Esophagus muscularis mucosa (tissue), 4 donors: Measurements from ENCODE around the gene ST3GAL2.

Experiments
- EP300 ChIP-seq: sonication (generic); formaldehyde crosslinking; IDR thresholded peaks from one replicate; pipeline ENCODE4 v1.6.1; 2017; ENCODE audit warnings: antibody characterized with exemption
- POLR2A ChIP-seq: fragments of 450-650 bp; IDR thresholded peaks from one replicate; pipeline ENCODE4 v1.6.1; 2017; ENCODE audit warnings: antibody characterized with exemption, moderate library complexity, mild to moderate bottlenecking, low read depth
- POLR2AphosphoS5 ChIP-seq, 2 donors: sonication (generic); formaldehyde crosslinking; IDR thresholded peaks; one replicate each; pipeline ENCODE4 v1.6.1; 2017; ENCODE audit warnings: antibody characterized with exemption in 2 of 2
- TF ChIP-seq, protein P1 (sequence below), 3 experiments: fragments of 200-600 bp in 2 of 3; fragments of 450-650 bp in 1 of 3; sonication (generic) in 2 of 3; IDR thresholded peaks; one replicate each; pipeline ENCODE4 v1.5.1; 2017 to 2019; ENCODE audit warnings: antibody characterized with exemption in 3 of 3, mild to moderate bottlenecking in 2 of 3, moderate library complexity in 1 of 3

DNA sequence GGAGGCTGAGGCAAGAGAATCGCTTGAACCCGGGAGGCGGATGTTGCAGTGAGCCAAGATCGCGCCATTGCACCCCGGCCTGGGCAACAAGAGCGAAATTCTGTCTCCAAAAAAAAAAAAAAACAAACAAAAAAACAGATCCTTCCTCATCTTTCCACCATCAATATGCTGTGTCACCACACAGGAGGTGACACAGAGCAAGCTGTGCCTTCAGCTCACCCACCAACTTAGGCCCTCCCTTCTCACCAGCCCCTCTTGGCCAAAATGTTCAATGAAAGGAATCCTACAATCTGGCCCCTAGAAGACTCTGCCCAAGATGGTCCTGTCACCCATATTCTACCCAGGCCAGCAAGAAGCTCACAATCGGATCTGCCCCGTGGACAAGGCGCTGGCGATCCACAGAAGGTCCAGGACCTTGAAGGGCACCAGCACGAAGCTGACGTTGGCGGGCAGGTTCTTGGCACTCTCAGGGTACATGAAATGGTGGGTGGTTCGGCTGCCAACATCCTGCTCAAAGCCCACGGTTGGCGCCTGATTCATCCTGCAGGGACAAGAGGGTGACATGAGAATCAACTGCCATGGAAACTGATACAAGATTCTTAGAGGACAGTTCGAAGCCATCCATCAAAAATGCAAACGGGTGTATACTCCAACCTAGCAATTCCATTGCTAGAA, 50.8 kb downstream of the ST3GAL2 start:
- no peak for TF ChIP-seq POLR2A
- TF ChIP-seq, protein P1, sequence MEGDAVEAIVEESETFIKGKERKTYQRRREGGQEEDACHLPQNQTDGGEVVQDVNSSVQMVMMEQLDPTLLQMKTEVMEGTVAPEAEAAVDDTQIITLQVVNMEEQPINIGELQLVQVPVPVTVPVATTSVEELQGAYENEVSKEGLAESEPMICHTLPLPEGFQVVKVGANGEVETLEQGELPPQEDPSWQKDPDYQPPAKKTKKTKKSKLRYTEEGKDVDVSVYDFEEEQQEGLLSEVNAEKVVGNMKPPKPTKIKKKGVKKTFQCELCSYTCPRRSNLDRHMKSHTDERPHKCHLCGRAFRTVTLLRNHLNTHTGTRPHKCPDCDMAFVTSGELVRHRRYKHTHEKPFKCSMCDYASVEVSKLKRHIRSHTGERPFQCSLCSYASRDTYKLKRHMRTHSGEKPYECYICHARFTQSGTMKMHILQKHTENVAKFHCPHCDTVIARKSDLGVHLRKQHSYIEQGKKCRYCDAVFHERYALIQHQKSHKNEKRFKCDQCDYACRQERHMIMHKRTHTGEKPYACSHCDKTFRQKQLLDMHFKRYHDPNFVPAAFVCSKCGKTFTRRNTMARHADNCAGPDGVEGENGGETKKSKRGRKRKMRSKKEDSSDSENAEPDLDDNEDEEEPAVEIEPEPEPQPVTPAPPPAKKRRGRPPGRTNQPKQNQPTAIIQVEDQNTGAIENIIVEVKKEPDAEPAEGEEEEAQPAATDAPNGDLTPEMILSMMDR (IDR thresholded peaks at IDR 0.05), result no peak
- no peak for TF ChIP-seq POLR2AphosphoS5 (IDR thresholded peaks at IDR 0.05)
- TF ChIP-seq EP300, result no peak
